Right ventricle myocardium superior (tissue), 1 donor: ENCODE measurements around the gene PRAMEF11. TPM values are rescaled to one million over a fixed set of nuclear protein-coding genes. Genes with fewer than 3 reads are reported as not detected.

Source experiments
- ATAC-seq: fragments of 200-7000 bp; cut with Tn5 transposase; one replicate; pipeline ENCODE4 v1.9.1; 2020; ENCODE audit warnings: mild to moderate bottlenecking; ENCODE audit not compliant: poor library complexity
- DNase-seq: peaks from one replicate; pipeline ENCODE4 v3.0.0-alpha.2; 2020
- intact Hi-C: fragments of 100-400 bp; cut with DNase I; formaldehyde crosslinking; loops from one replicate; pipeline ENCODE4 v1.11.2; 2022
- total RNA-seq: library from RNA; stranded (reverse); fragmentation: NEBNext Ultra II Directional; extraction: Animal tissue kit (Norgen Biotek cat#: 25700); gene quantifications from one replicate; pipeline ENCODE4 v1.2.1, GENCODE V29; 2021
- donor health status: DM: no; HTN: yes; CAD: no; lungs with severe emphysema.

PRAMEF11 gene
- total RNA-seq, 1 donor from 2014 or later, result not detected

- DNase-seq (no peak), ATAC-seq (no peak)
- intact Hi-C loops, result no loop called here
These were observed 54.2 kb downstream of the PRAMEF11 start for GRCh38 chr1:12776801-12777557.

GRCh38 chr1:12775443-12775842 lies 55.8 kb downstream of the PRAMEF11 start:
- ATAC-seq, result no peak
- no peak for DNase-seq
- intact Hi-C loops, result no loop called here

GRCh38 chr1:12774801-12775345 lies 56.3 kb downstream of the PRAMEF11 start:
- no peak for DNase-seq
- intact Hi-C loops, result no loop called here
- no peak for ATAC-seq

Other genes with a start within 250 kb of the PRAMEF11 start
- gene DHRS3, start 213.2 kb downstream of the PRAMEF11 start, total RNA-seq, result 84.7 TPM
- not detected for gene AADACL4, start 187.3 kb downstream of the PRAMEF11 start, total RNA-seq
- gene AADACL3, start 115.3 kb downstream of the PRAMEF11 start, total RNA-seq, result not detected
- gene CFAP107, start 85.2 kb downstream of the PRAMEF11 start, total RNA-seq, result not detected
- not detected for gene PRAMEF12, start 57.7 kb downstream of the PRAMEF11 start, total RNA-seq
- gene PRAMEF1, start 40.0 kb downstream of the PRAMEF11 start, total RNA-seq, result not detected
- not detected for gene HNRNPCL1, start 17.3 kb upstream of the PRAMEF11 start, total RNA-seq
- not detected for gene PRAMEF2, start 25.7 kb upstream of the PRAMEF11 start, total RNA-seq
- not detected for gene PRAMEF4, start 54.8 kb upstream of the PRAMEF11 start, total RNA-seq
- gene PRAMEF10, start 66.9 kb upstream of the PRAMEF11 start, total RNA-seq, result not detected
- not detected for gene PRAMEF7, start 85.2 kb upstream of the PRAMEF11 start, total RNA-seq
- not detected for gene PRAMEF6, start 116.2 kb upstream of the PRAMEF11 start, total RNA-seq
- gene PRAMEF27, start 225.2 kb upstream of the PRAMEF11 start, total RNA-seq, result not detected
- gene HNRNPCL3, start 229.4 kb upstream of the PRAMEF11 start, total RNA-seq, result not detected
- gene PRAMEF25, start 239.4 kb upstream of the PRAMEF11 start, total RNA-seq, result not detected